SKM-1 (cell line): Measurements from ENCODE around the gene EBF3.

Experiments
- DNase-seq: peaks from one replicate; lab custom pipeline; 2025; ENCODE audit not compliant: unreplicated experiment; lab: John Stamatoyannopoulos, UW

Gene EBF3

DNA sequence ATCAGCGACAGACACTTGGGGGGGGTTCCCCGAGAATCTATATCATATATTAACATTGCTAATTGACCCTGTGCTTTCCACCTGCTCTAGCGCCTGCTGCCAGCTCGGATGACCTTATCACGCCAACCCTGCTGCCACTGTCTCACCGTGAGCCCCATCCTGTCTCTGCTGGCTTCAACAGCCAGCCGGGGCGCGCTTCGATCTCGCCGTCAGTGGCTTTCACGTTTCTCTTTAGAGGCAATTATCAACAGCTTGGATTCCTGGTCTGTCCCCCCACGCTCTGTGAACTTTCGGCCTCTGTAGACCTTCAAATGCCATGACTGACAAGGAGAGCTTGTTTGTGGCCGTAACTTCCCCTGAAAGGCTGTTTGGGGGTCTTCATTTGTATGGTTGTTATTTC, 123.0 kb downstream of the EBF3 start:
- no peak for DNase-seq

DNA sequence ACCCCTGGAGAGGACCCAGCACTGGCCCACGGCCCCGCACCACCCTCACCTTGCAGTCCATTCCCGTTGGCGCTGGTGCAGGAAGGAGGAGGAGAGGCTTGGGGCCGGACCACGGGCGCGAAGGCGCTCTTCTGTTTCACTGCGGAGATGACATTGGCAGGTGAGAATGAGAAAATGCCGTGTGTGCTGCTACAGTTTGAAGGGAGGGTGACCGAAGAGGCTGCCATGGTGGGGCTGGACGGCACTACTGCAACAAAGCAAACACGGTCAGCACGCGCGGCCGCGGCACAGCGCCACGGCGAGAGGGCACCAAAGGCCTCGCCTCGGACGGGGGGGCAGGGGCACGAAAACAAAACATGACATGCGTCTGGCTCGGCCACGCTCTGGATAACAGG, 123.9 kb downstream of the EBF3 start:
- DNase-seq: no peak

DNA sequence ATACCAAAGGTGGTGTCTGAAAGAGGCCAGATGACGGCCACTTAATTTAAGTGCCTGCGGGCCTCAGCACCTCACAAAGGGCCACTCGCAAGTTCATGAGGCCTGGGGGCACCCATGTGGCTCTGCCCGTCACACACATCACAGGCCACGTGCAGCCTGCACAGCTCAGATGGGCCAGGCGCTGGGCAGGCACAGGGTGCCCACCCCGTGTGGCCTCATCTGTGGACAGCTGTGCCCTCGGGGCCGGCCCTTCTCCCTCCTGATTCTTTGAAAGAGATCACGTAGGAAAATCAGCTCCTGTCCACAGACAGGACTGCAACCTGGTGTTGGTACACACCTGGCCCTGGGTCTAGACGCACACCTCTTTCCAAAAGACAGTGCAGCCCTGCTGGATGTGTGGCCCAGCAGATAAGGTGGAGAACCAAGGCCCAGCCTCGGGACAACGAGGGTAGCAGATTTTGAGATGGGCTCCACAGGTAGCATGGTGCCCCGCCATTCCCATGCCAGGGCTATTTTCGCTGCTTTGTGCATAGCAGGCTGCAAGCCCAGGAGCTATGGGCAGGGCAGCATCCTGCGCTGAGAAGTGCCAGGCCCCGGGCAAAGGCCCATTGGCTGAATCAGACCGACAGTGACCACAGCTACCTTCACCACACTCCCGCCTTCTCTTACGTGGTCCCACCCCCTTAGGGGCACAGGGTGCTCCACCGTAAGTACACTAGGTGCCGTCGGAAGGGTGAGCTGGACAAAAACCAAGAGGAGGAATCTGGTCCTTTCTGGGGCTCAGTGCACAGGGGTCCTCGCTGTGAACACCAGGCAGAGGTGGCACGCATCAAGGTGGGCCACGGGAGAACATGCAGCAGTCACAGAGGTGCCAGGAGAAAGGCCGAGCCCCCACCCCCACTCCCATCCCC, 124.5 kb downstream of the EBF3 start:
- DNase-seq: no peak

DNA sequence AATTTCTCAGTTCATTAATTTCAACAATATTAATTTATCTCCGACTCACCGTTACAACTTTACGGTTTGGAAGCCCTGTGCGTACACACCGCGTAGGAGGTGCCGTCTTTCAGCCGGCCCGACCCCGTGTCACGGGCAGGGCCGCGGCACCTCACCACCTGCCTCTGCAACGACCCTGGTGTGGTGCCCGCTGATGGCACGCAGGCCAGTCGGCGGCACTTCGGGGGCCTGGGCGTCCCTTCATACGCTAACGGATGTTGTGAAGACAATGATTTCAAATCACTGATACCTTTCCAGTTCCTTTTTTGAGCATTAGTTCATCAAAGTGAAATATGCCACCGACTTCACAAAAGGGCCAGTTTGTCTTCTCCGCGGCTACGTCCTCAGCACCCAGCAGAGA, 125.3 kb downstream of the EBF3 start:
- DNase-seq: no peak

DNA sequence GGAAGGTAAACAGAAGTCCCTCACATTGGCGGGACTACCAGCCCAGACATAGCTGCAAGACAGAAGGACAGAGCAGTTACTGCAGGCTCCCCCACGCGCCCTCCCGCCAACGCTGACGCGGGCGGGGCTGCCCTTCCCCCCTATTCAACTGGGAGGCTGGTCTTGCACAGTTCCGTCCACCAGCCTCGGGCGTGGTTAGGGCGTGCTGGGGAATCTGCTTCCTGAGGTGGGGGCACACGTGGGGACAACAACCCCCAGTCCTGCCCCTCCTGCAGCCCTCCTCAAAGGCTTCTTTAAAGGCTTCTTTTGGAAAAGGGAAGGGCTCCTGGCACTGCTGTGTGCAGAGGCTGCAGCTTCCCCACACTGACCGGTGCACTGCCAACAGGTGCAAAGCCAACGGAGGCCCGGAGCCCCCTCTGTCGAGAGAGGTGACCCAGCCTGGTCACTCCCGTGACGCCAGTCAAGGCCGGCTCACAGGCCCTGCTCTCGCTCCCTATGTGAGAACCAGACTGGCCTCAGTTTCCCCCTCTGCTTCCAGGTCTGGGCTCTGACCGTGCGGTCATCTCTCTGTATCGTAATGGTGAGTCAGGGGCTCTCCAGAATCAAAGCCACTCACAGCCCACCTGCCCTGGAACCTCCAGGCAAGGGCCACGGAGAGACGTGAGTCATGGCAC, 126.0 kb downstream of the EBF3 start:
- no peak for DNase-seq

DNA sequence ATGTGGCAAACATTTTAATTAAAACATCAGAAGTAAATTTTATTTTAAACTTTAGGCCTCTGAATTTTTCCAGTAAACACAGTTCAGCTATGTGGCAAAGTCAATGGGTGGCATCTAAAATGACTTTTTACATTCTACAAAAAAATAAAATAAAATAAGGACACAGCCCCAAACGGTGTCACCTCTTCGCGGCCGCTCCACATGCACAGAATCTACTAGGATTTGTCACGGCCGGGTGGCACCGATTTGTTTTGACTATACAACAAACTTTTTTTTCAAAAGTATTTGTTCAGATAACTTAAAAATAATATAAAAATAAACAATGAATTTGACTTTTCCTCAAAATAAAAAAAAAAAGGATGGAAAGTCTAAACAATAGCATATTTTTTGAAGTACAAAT, 127.8 kb downstream of the EBF3 start:
- no peak for DNase-seq

DNA sequence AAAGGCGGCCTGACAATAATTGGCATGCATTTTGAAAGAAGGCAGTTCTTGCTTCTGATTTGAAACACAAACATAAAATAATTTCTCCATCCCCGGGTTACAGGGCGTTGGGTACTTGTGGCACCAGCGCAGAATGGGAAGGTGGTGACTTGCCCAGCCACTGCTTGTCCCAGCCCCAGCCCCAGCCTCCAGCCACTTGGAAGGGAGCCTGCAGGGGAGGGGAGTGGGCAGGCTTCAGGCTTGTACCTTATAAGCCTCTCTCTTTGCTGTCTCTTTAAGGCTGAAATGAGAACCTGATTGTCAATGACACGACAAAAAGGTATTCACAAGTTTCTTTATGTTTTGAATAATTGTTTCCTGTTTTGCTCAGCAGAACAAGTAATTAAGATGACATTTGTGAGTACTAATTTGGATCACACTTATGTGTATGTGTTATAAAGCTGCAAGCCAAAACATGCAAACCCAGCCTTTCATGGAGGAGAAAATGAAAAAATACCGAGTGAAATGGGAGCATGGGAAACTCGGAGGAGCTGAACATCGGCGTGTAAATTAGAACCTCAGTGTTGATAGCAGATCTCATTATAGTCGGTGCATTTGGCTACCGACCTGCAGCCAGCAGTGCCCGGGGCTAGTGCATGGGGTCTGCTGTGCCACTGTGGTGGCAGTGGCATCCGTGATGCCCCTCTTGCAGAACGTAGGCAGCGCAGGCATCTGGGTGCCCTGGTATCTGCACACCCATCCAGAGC, 129.9 kb downstream of the EBF3 start:
- no peak for DNase-seq

DNA sequence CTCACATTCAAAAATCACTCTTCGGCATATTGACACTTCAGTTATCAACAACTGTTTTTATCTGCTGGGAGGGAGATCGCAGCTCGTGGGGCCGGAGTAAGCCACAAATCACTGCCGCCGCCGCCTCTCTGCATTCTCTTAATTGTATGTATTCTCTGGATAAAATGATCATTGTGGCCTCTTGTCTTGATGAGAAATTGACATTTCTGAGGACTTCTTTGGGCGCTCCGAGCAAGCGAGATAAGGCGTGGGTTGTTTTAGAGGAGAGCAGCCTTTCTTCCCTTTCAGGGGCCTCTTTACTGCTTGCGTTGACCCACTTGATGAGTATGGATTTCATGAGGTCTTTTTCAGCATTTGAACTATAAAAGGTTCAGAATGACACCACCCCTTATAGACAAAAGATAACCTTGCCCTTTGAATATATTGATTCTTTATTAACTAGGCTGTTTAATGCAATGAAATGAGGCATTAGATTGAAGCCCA, 130.6 kb downstream of the EBF3 start:
- DNase-seq: no peak

DNA sequence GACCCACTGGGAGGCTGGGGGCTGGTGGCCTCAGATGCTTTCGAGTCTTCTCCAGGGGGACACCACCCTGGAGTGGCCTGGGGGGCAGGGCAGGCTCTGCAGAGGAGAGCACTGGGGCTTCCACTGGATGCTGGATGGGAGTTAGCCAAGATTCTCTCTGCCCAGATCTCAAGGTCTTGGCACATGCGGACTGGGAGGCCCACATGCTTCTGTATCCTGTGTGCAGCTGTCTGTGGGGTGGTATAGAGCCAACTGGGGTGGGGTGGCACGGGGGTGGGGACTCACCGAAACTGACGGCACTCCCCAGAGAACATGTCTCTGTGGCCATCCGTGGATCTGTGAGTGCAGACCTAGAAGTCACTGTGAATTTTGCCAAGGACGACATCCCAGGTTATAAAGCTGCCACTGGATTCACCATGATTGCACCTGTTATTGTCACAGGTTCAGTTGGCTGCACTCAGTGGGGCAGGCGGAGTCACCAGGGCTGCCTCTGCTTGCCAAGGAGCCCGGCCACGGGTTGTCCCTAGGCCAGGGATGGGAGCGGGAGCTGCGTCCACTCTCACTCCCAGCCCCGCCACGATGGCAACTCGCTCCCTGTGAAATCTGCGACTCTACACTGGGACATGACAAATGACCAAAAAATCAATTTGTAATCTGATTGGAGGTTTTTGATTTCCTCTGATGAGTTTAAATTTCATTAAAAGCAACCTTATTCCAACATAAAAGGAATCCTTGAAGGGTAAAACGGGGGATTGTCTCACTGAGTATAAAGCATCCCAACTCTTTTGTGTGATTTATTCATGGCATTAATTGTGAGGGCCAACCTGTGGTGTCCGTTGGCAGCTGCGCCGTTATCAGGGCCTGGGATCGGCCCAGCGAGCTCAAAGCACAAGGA, 131.3 kb downstream of the EBF3 start:
- no peak for DNase-seq

DNA sequence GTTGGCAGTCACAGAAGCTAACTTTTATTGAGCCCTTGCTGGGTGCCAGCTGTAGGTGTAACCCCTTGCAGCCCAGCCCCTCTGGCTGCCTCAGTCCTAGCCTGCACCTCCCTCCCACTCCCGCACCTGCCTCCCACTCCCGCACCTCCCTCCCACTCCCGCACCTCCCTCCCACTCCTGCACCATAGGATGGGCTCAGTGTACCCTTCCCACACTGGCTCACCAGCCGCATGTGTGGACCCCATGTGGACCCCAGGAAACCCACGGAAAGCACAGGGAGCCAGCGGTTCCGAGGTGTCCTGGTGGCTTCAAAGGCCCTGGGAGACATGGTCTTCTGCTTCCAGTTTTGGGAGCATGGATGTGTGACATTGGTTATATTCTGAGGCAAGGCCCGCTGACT, 132.9 kb downstream of the EBF3 start:
- DNase-seq: no peak

DNA sequence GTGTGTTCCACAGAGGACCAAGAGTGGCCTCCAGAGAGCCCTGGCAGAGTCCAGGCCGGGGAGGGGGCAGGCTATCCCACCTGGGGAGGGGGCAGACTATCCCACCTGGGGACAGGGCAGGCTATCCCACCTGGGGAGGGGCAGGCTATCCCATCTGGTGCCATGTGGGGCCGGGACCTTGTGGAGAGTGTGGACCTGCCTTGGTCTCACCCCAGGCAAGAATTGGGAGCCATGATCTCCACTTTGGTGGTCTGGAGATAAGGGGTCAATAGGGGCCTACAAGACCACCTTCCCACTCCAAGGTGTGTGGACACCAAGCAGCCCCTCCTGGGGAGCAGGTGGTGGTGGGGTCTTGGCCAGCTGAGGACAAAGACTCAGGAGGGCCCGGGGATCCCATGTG, 138.2 kb downstream of the EBF3 start:
- no peak for DNase-seq

DNA sequence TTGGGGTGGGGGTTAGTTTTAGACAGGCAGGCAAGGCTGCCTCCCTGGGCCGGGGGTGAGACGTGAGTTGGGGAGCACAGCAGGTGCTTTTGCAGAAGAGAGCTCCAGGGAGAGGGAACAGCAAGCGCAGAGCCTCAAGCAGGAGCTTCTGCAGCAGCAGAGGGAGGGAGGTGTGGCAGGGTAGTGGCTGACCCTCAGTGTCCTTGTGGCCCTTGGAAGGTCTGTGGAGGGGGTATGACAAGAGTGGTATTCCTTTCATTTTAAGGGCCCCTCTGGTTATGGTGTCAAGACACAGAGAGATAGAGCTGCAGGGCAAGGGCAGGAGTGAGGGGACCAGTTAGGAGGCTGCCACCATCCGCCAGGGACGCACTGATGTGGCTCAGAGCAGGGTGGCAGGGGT, 138.9 kb downstream of the EBF3 start:
- no peak for DNase-seq

DNA sequence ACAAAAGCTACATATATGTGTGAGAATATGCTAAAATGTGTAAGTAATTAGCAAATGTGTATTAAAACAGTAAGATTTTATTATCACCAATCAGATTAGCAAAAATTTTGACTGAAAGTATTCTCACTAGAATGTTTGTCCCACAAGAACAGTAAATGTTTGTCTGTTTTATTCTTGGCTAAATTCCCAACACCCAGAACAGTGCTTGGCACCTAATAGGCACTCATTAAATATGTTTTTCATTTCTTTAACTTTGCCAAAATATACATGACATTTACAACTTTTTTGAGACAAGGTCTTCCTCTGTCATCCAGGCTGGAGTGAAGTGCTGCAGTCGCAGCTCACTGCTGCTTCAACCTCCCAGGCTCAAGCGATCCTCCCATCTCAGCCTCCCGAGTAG, 143.6 kb downstream of the EBF3 start:
- no peak for DNase-seq

DNA sequence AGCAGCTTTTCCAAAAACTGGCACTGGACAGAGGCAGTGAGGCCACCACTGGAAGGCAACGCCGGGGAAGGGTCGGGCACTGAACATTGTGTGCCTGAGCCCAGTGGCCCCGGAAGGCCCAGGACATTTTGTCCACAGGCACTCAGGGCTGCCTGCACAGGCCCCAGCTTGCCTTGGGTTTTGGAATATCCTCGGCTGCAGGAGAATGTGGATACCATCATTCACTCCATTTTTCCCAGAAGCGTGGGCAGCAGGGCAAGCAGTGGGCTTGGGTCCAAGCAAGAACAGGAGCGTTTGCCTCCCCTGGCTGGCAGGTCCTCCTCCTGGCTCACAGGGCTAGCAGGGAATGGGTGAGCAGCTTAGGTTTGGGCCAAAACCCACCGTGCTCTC, 147.4 kb downstream of the EBF3 start:
- no peak for DNase-seq

DNA sequence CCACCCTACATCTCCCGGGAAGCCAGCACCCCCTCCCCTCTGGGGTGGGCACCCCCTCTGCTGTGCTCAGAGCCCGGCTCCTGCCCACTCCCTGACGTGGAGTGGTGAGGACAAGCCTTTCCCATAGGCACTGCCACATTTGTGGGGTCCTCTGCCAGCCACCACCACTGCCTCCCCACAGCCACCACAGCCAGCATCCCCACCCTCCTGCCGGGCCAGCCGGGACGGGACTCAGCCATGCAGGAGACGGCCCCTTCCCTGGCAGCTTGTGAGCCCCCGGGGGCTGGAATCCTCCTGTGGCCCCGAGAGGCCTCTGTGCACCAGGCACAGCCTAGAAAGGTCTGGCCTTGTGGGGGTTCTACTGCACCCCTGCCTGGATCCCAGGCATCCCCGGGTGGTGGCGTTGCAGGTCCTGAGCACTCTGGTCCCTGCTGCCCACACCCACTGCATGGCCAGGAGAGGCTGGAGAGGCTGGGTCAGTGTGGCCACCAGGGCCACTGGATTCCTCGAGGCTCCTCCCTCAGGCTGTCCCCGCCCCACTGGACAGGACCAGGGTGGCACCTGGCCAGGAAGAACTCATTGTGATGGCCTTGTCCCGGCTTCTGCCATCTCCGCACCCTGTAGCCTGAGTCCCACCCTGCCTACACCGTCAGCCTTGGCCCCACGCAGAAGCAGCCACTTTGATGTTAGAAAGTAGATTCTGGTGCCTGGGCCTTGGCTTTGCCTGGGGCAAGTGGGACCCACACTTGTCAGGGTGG, 148.0 kb downstream of the EBF3 start:
- DNase-seq: no peak

DNA sequence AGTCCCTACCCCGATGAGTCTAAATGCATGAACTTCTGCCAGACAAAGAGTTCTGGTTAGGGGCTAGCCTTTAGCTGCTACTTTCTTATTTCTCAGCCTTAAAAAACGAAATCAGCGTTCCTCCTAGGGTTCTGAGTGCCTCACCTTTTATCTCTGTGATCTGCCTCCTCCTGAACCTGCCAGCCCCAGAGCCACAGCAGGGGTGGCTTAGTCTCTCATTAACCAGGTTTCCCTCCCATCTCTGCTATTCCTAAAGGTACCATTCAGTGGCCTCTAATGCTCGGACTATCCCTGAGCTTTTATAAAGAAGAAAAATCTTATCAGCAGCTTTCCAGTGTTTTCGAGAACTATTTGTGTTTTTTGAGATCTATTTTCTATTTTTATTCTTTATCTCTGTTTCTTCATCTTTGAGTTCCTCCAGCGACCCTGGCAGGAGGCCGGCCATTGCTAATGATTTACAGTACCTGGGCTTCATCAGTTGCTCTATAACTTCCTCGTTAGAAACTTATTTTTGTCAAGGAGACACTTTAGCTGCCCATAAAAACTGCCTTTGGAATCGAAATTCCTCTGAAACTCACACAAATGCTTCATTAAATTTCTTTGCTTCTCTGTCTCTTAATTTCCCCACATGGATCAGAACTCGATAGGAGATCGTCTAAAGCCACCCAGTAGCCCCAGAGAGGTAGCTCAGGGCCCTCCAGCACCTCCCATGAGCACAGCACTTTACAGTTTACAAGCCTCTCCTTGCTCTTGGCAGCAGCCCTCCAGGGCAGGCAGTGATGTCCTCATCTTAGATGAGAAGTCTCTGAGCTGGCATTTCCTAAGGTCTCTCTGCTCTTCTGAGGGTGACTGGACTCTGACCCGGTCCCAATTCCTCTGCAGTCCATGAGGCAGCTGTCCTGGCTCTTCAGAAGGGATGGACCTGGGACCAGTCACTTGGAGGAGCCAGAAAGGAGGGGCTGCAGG, 149.1 kb downstream of the EBF3 start:
- DNase-seq: no peak

DNA sequence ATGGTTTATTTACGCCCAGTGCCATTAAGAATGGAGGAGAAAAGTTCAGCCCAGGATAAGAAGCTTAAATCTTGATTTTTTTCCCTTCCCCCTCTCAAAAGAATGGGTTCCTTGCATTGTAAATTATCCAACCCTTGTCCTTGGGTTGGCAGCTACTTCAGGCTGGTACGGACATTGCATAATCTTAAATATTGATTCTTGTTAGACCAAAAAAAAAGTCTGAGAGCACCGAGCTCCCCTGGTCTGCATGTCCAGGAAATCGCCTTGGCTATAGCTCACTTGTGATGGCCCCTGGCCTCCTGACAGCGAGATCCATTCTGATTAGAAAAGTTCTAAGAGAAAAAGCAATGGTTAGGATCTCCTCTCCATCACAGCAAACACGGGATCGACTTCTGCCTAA, 151.7 kb downstream of the EBF3 start:
- DNase-seq: no peak

DNA sequence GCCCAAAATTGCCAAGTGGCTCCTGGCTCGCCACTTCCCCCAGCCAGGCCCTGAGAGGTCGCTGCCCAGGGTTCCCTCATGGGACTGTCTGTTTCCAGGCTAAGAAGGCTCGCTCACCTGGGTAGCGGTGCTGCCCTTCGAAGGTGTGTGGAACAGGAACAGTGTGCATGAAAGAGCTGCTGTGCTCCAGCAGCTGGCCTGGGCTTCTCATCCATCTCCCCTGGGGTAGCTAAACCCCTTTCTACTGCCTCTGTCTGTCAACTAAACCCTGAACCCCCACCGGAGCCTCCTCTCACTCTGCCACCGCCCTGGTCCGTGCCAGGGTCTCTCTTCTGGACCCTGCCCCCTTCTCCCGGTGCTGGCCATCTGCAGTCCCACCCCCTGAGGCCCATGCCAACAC, 152.9 kb downstream of the EBF3 start:
- no peak for DNase-seq

DNA sequence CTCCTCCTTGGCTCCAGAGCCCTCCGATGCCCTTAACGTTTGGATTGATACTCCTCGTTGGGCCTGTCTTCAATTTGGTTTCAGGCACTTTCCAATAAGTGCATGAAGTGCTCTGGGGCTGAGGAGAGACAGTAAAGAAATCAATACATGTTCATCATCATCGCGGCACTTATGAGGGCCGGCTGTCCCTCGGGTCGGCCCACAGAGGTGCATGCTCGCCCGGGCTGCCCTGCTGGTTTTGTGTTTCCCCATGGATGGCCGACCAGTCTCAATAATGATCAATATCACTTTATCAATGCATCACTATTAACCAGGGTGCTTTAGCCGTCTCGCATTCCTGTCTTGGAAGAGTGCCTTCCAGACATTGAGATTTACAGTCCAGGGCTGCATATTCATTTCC, 154.2 kb downstream of the EBF3 start:
- DNase-seq: no peak
